Measurements from ENCODE around the gene MAP4K1.

The MAP4K1 gene

DNA sequence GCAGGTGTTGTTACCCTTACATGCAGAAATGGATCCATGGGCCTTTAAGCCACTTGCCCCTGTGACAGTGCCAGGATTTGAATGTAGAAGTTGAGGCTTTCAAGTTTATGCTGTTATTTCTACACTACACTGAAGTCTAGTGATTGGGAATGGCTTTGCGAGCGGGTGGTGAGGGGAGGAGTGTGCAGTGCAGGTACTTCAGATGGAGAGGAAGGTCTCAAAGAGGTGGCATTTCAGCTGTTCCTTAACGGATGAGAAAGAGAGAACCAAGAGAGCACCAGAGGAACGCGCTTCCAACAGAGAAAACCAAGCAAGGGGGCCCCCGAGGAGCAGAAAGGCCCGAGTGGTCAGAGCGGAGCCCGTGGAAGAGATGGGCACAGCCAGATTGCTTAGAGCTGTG, 43.0 kb upstream of the MAP4K1 start:
- Histone ChIP-seq H3K36me3 (ENCODE audit: control insufficient read depth, insufficient read depth, low read length) (no peaks in the 10 kb centered on the region), H3K4me3 (ENCODE audit: low read length) (no peak overlapping the region), H3K27me3 (ENCODE audit: control insufficient read depth, insufficient read depth, low read length) (no peaks in the 10 kb centered on the region), H3K9ac (ENCODE audit: low read length) (peak overlapping the region; percentile 20), H3K4me1 (ENCODE audit: control insufficient read depth, insufficient read depth, low read length) (peaks cover 95% of the 10 kb centered on the region), H3K9me3 (ENCODE audit: control insufficient read depth, low read length) (no peaks in the 10 kb centered on the region)

GRCh38 chr19:38658462-38659306, 40.9 kb upstream of the MAP4K1 start:
- Histone ChIP-seq H3K4me3 (ENCODE audit: low read length) (no peak overlapping the region), H3K36me3 (ENCODE audit: control insufficient read depth, insufficient read depth, low read length) (no peaks in the 10 kb centered on the region), H3K27me3 (ENCODE audit: control insufficient read depth, insufficient read depth, low read length) (no peaks in the 10 kb centered on the region), H3K9ac (ENCODE audit: low read length) (peak overlapping the region; percentile 71), H3K9me3 (ENCODE audit: control insufficient read depth, low read length) (no peaks in the 10 kb centered on the region), H3K4me1 (ENCODE audit: control insufficient read depth, insufficient read depth, low read length) (peaks cover 95% of the 10 kb centered on the region)

DNA sequence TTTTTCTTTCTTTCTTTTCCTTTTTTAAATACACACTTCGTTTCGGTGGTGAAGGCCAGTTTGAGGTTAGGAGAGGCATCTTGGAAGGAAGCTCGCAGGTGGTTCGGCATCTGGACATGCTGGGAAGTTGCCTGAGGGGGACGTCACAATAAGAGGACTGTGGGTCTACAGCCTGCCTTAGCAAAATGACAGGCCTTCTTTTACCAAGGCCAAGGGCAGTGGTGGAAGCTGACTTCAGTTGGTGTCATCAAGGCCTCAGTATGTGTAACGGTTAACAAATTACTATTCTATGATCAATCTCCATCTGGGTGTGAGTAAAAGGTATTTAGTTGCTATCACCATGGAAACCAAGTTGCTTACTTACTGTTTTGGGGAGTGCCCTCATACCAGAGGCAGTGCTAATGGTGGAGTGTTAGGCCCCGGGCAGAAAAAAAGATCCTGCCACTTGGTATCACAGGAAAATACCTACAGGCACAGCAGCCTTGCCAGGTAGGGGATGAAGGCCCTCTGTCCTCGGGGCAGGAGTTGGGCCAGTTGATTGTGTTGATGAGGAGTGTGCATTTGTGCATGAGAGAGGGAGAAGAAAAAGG, 40.0 kb upstream of the MAP4K1 start:
- Histone ChIP-seq H3K9me3 (ENCODE audit: control insufficient read depth, low read length) (no peaks in the 10 kb centered on the region), H3K36me3 (ENCODE audit: control insufficient read depth, insufficient read depth, low read length) (no peaks in the 10 kb centered on the region), H3K4me3 (ENCODE audit: low read length) (no peak overlapping the region), H3K4me1 (ENCODE audit: control insufficient read depth, insufficient read depth, low read length) (peaks cover 94% of the 10 kb centered on the region), H3K27me3 (ENCODE audit: control insufficient read depth, insufficient read depth, low read length) (no peaks in the 10 kb centered on the region), H3K9ac (ENCODE audit: low read length) (peak overlapping the region; percentile 63)

DNA sequence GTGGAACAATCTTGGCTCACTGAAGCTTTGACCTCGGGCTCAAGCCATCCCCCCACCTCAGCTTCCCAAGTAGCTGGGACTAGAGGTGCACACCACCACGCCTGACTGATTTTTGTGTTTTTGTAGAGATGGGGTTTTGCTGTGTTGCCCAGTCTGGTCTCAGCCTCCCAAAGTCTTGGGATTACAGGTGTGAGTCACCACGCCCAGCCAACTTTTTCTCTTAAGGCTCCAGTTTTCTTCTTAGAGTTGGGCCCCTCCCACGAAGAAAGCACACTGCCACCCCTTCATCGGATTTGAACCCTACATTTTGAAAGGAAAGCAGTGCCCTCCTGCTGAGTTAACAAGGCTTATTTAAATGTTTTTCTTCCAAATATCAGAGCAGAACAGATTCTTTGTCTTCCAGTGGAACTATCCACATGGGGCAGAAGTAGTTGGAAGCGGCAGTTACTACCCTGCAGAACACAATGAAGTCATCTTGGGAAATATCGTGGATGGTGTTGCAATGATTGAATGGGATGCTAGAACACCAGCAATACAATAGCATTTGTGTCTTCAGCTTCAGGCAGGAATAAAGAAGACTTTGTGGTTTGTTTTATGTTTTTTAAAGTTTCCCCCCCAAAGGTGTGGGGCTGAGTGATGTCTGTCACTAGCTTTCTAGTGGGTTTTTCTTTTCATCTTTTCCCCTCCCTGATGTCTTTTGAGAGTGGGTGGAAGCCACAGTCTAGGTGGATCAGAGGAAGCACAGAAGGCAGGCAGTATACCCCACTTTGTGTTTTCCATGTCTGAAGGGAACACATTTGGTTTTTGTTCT, 38.6 kb upstream of the MAP4K1 start:
- Histone ChIP-seq H3K27me3 (ENCODE audit: control insufficient read depth, insufficient read depth, low read length) (no peaks in the 10 kb centered on the region), H3K9ac (ENCODE audit: low read length) (no peak overlapping the region), H3K36me3 (ENCODE audit: control insufficient read depth, insufficient read depth, low read length) (no peaks in the 10 kb centered on the region), H3K9me3 (ENCODE audit: control insufficient read depth, low read length) (no peaks in the 10 kb centered on the region), H3K4me1 (ENCODE audit: control insufficient read depth, insufficient read depth, low read length) (peaks cover 96% of the 10 kb centered on the region), H3K4me3 (ENCODE audit: low read length) (no peak overlapping the region)

GRCh38 chr19:38655148-38655824, 37.5 kb upstream of the MAP4K1 start:
- Histone ChIP-seq H3K36me3 (ENCODE audit: control insufficient read depth, insufficient read depth, low read length) (no peaks in the 10 kb centered on the region), H3K9me3 (ENCODE audit: control insufficient read depth, low read length) (no peaks in the 10 kb centered on the region), H3K9ac (ENCODE audit: low read length) (peak overlapping the region; percentile 48), H3K27me3 (ENCODE audit: control insufficient read depth, insufficient read depth, low read length) (no peaks in the 10 kb centered on the region), H3K4me3 (ENCODE audit: low read length) (no peak overlapping the region), H3K4me1 (ENCODE audit: control insufficient read depth, insufficient read depth, low read length) (peaks cover 96% of the 10 kb centered on the region)

DNA sequence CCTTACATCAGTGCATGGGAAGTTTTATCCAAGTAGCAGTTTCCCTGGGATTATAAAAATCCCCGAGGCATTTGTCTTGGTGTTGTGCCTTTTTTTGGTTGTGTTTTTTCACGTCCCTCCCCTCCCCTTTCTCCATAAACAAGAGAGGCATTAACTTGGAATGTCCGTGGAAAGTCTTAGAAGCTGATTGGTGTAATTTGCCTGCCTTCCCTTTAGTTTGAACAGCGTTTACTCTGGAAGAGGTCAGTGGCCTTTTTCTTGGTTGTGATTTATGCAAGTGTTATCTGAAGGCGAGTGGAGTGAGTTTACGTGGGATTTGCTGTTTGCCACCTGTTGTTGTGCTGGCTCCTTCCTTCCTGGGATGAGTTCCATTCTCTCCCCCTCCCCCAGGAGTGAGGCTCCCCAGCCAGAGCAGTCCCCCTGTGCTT, 36.9 kb upstream of the MAP4K1 start:
- no peak overlapping the region for H3K4me3 ChIP-seq (ENCODE audit: low read length)
- no peaks in the 10 kb centered on the region for H3K36me3 ChIP-seq (ENCODE audit: control insufficient read depth, insufficient read depth, low read length)
- no peaks in the 10 kb centered on the region for H3K9me3 ChIP-seq (ENCODE audit: control insufficient read depth, low read length)
- peak overlapping the region; percentile 100 for H3K9ac ChIP-seq (ENCODE audit: low read length)
- H3K4me1 ChIP-seq (ENCODE audit: control insufficient read depth, insufficient read depth, low read length), result peaks cover 96% of the 10 kb centered on the region
- H3K27me3 ChIP-seq (ENCODE audit: control insufficient read depth, insufficient read depth, low read length), result no peaks in the 10 kb centered on the region

DNA sequence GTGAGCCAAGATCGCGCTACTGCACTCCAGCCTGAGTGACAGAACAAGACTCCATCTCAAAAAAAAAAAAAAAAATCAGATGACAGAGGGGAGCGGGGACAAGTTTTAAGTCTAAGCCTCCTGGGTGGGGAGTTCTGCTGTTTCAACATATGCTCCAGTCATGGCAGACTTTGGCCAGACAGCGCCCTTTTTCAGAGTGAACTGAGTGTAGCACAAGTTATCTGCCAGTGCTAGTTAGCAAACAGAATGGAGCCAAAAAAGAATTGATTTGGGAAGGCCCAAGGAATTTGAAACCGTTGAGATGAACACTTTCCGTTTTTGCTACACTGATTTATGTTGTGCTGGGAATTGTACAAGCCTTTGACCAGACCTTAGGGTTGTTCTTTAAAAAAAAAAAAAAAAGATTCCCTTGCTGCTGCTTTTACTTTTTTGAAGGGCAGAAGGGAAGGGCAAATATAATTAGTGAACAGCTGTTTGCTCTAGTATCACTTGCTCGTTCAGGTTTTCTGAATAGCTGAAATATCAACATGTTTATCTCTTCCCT, 35.3 kb upstream of the MAP4K1 start:
- Histone ChIP-seq H3K4me1 (ENCODE audit: control insufficient read depth, insufficient read depth, low read length) (peaks cover 82% of the 10 kb centered on the region), H3K27me3 (ENCODE audit: control insufficient read depth, insufficient read depth, low read length) (no peaks in the 10 kb centered on the region), H3K4me3 (ENCODE audit: low read length) (no peak overlapping the region), H3K9me3 (ENCODE audit: control insufficient read depth, low read length) (no peaks in the 10 kb centered on the region), H3K36me3 (ENCODE audit: control insufficient read depth, insufficient read depth, low read length) (no peaks in the 10 kb centered on the region), H3K9ac (ENCODE audit: low read length) (peak overlapping the region; percentile 100)

DNA sequence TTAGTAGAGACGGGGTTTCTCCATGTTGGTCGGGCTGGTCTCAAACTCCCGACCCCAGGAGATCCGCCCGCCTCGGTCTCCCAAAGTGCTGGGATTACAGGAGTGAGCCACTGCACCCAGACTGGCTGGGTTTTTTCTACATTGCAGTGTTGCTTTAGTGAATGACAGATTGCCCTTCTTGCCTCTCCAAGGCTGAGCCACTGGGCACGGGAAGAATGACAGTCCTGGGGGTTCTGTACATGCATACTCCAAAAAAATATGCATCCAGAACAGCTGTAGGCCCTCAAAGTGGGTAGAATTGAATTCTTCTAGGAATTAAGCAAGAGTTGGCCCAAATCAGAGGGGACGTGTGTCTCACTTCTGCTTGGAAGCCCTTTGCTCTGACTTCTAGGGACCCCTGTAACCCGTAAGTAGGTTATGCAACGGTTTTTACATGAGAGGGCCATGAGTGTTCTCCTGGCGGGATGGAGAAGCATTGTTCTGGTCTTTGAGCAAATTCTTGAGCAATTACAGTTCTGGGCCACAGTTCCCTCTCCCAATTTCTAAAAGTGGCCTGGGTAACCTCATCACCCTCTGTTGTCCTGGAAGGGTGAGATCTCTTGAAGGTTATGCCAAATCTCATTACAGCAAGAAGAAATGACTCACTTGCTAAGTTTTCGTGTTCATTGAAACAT, 33.3 kb upstream of the MAP4K1 start:
- Histone ChIP-seq H3K4me1 (ENCODE audit: control insufficient read depth, insufficient read depth, low read length) (peaks cover 70% of the 10 kb centered on the region), H3K27me3 (ENCODE audit: control insufficient read depth, insufficient read depth, low read length) (no peaks in the 10 kb centered on the region), H3K4me3 (ENCODE audit: low read length) (no peak overlapping the region), H3K9ac (ENCODE audit: low read length) (peak overlapping the region; percentile 100), H3K36me3 (ENCODE audit: control insufficient read depth, insufficient read depth, low read length) (no peaks in the 10 kb centered on the region), H3K9me3 (ENCODE audit: control insufficient read depth, low read length) (no peaks in the 10 kb centered on the region)

GRCh38 chr19:38650172-38650775, 32.5 kb upstream of the MAP4K1 start:
- Histone ChIP-seq H3K27me3 (ENCODE audit: control insufficient read depth, insufficient read depth, low read length) (no peaks in the 10 kb centered on the region), H3K9me3 (ENCODE audit: control insufficient read depth, low read length) (no peaks in the 10 kb centered on the region), H3K9ac (ENCODE audit: low read length) (peak overlapping the region; percentile 100), H3K36me3 (ENCODE audit: control insufficient read depth, insufficient read depth, low read length) (no peaks in the 10 kb centered on the region), H3K4me1 (ENCODE audit: control insufficient read depth, insufficient read depth, low read length) (peaks cover 66% of the 10 kb centered on the region), H3K4me3 (ENCODE audit: low read length) (peak overlapping the region; percentile 62)

- Histone ChIP-seq H3K4me3 (ENCODE audit: low read length) (peak overlapping the region; percentile 62), H3K4me1 (ENCODE audit: control insufficient read depth, insufficient read depth, low read length) (peaks cover 64% of the 10 kb centered on the region), H3K9me3 (ENCODE audit: control insufficient read depth, low read length) (no peaks in the 10 kb centered on the region), H3K9ac (ENCODE audit: low read length) (peak overlapping the region; percentile 100), H3K27me3 (ENCODE audit: control insufficient read depth, insufficient read depth, low read length) (no peaks in the 10 kb centered on the region), H3K36me3 (ENCODE audit: control insufficient read depth, insufficient read depth, low read length) (no peaks in the 10 kb centered on the region)
Measured at GRCh38 chr19:38649305-38650171, 31.8 kb upstream of the MAP4K1 start.
